H1 (cell line): ENCODE measurements around the gene NIPAL1. TPM values are rescaled to one million over a fixed set of nuclear protein-coding genes. Genes with fewer than 3 reads are reported as not detected.

Experiments used
- CTCF ChIA-PET: fragments of 300-600 bp; sonication (Branson Sonifier 250); formaldehyde crosslinking; loops from one replicate; lab custom pipeline; 2021; ENCODE audit not compliant: partially characterized antibody; lab: Charles Lee
- POLR2A ChIA-PET: fragments of 300-600 bp; sonication (Branson Sonifier 250); formaldehyde crosslinking; loops from one replicate; lab custom pipeline; 2021; ENCODE audit warnings: inconsistent platforms; ENCODE audit not compliant: partially characterized antibody; lab: Charles Lee
- DNase-seq, 2 experiments: peaks; one replicate each; pipeline versions ENCODE4 v3.0.0 to v3.0.0-alpha.2; 2010 to 2022; ENCODE audit warnings: low spot score in 2 of 2, low read depth in 1 of 2, mixed read lengths in 1 of 2
- FAIRE-seq: peaks from 2 replicates; lab custom pipeline; 2011; peaks lifted over from hg19 to GRCh38; lab: Jason Lieb, UNC
- H2AFZ ChIP-seq: 2 replicates; pipeline ENCODE4 v1.8.1; 2012; ENCODE audit warnings: low read length, inconsistent platforms
- H2AK5ac ChIP-seq: 2 replicates; pipeline ENCODE4 v1.6.1; 2013; ENCODE audit warnings: low read depth, low read length
- H2BK120ac ChIP-seq: replicated peaks from 2 replicates; pipeline ENCODE3; 2013; ENCODE audit warnings: low read depth, low read length, inconsistent platforms
- H2BK12ac ChIP-seq: 2 replicates; pipeline ENCODE4 v1.6.1; 2013; ENCODE audit warnings: low read depth, low read length
- H2BK15ac ChIP-seq: 2 replicates; pipeline ENCODE4 v1.6.1; 2013; ENCODE audit warnings: low read length
- H2BK20ac ChIP-seq: 2 replicates; pipeline ENCODE4 v1.6.1; 2013; ENCODE audit warnings: low read length
- H2BK5ac ChIP-seq: 2 replicates; pipeline ENCODE4 v1.6.1; 2013; ENCODE audit warnings: low read depth, low read length
- H3K14ac ChIP-seq: 2 replicates; pipeline ENCODE4 v1.6.1; 2013; ENCODE audit warnings: inconsistent platforms; ENCODE audit not compliant: insufficient read length
- H3K18ac ChIP-seq: 2 replicates; pipeline ENCODE4 v1.6.1; 2013; ENCODE audit warnings: low read length; ENCODE audit errors: extremely low read depth
- H3K23ac ChIP-seq: 2 replicates; pipeline ENCODE4 v1.6.1; 2013; ENCODE audit warnings: inconsistent platforms; ENCODE audit not compliant: insufficient read length
- H3K23me2 ChIP-seq: 2 replicates; pipeline ENCODE4 v1.6.1; 2013; ENCODE audit warnings: low read depth, low read length
- H3K27ac ChIP-seq: 2 replicates; pipeline ENCODE4 v1.6.1; 2011; ENCODE audit warnings: low read depth, low read length, inconsistent platforms
- H3K27me3 ChIP-seq, 4 experiments: replicated peaks in 1 of 4; 1 replicate in 1 of 4; 2 replicates in 3 of 4; pipeline versions ENCODE4 v1.6.1 to v1.8.1; 2011 to 2013; ENCODE audit warnings: low read length in 3 of 4, mild to moderate bottlenecking in 3 of 4, inconsistent platforms in 2 of 4, mixed read lengths in 2 of 4, moderate library complexity in 1 of 4; ENCODE audit not compliant: control insufficient read depth in 3 of 4, insufficient read depth in 3 of 4; ENCODE audit errors: extremely low read depth in 1 of 4
- H3K36me3 ChIP-seq, 4 experiments: 2 replicates each; pipeline versions ENCODE4 v1.6.1 to v1.8.1; 2011 to 2013; ENCODE audit warnings: mild to moderate bottlenecking in 4 of 4, low read length in 3 of 4, moderate library complexity in 2 of 4, control low read depth in 1 of 4, inconsistent platforms in 1 of 4; ENCODE audit not compliant: insufficient read depth in 4 of 4, control insufficient read depth in 2 of 4
- H3K4ac ChIP-seq: replicated peaks from 2 replicates; pipeline ENCODE3; 2013; ENCODE audit warnings: low read length, low read depth, mixed read lengths, inconsistent platforms; ENCODE audit not compliant: insufficient read length
- H3K4me1 ChIP-seq, 4 experiments: replicated peaks in 1 of 4; 1 replicate in 1 of 4; 2 replicates in 3 of 4; pipeline versions ENCODE4 v1.6.1 to v1.8.1; 2011 to 2013; ENCODE audit warnings: low read length in 3 of 4, inconsistent platforms in 2 of 4, mixed read lengths in 1 of 4; ENCODE audit not compliant: insufficient read depth in 4 of 4, control insufficient read depth in 3 of 4
- H3K4me2 ChIP-seq, 2 experiments: 2 replicates each; pipeline versions ENCODE4 v1.6.1 to v1.8.1; 2011 to 2013; ENCODE audit warnings: low read depth in 2 of 2, low read length in 2 of 2, control low read depth in 1 of 2, inconsistent platforms in 1 of 2, mild to moderate bottlenecking in 1 of 2; ENCODE audit not compliant: insufficient read depth in 1 of 2
- H3K4me3 ChIP-seq, 4 experiments: fragments of 200-600, 300-600 bp in 1 of 4; sonication (generic), shearing (Covaris generic), sonication (Bioruptor Twin) in 1 of 4; 2 replicates each; pipeline versions ENCODE4 v1.5.1 to v1.8.1; 2011 to 2016; ENCODE audit warnings: low read length in 4 of 4, low read depth in 3 of 4, control low read depth in 2 of 4, inconsistent platforms in 2 of 4, mild to moderate bottlenecking in 2 of 4, mixed read lengths in 1 of 4, moderate library complexity in 1 of 4; ENCODE audit not compliant: insufficient read depth in 2 of 4; ENCODE audit errors: extremely low read depth in 1 of 4
- H3K56ac ChIP-seq: replicated peaks from 2 replicates; pipeline ENCODE3; 2013; ENCODE audit warnings: low read depth, mild to moderate bottlenecking, mixed read lengths, low read length, inconsistent platforms; ENCODE audit not compliant: insufficient read length
- H3K79me1 ChIP-seq: 2 replicates; pipeline ENCODE4 v1.6.1; 2013; ENCODE audit warnings: low read depth, low read length, control low read depth
- H3K79me2 ChIP-seq, 2 experiments: 2 replicates each; pipeline versions ENCODE4 v1.6.1 to v1.8.1; 2012 to 2013; ENCODE audit warnings: low read length in 2 of 2, mild to moderate bottlenecking in 2 of 2, inconsistent platforms in 1 of 2; ENCODE audit not compliant: insufficient read depth in 2 of 2, control insufficient read depth in 1 of 2
- H3K9ac ChIP-seq, 4 experiments: replicated peaks in 1 of 4; 1 replicate in 1 of 4; 2 replicates in 3 of 4; pipeline versions ENCODE4 v1.6.1 to v1.8.1; 2011 to 2013; ENCODE audit warnings: low read depth in 3 of 4, low read length in 3 of 4, control low read depth in 2 of 4, mild to moderate bottlenecking in 2 of 4, moderate library complexity in 2 of 4, inconsistent platforms in 1 of 4; ENCODE audit errors: extremely low read depth in 1 of 4
- H3K9me3 ChIP-seq, 2 experiments: 2 replicates each; pipeline versions ENCODE4 v1.6.1 to v1.8.1; 2012 to 2013; ENCODE audit warnings: mild to moderate bottlenecking in 2 of 2, moderate library complexity in 2 of 2, control low read depth in 1 of 2, inconsistent platforms in 1 of 2, low read depth in 1 of 2, low read length in 1 of 2, mixed read lengths in 1 of 2; ENCODE audit not compliant: insufficient read depth in 2 of 2
- H4K20me1 ChIP-seq, 2 experiments: replicated peaks in 1 of 2; 2 replicates each; pipeline versions ENCODE3 to v1.8.1; 2011 to 2013; ENCODE audit warnings: inconsistent platforms in 2 of 2, low read length in 2 of 2, mild to moderate bottlenecking in 1 of 2; ENCODE audit not compliant: insufficient read depth in 2 of 2, control insufficient read depth in 1 of 2
- H4K5ac ChIP-seq: 2 replicates; pipeline ENCODE4 v1.6.1; 2013; ENCODE audit warnings: low read length, low read depth, mixed read lengths, inconsistent platforms; ENCODE audit not compliant: insufficient read length
- H4K8ac ChIP-seq: 2 replicates; pipeline ENCODE4 v1.8.0; 2013; ENCODE audit warnings: mild to moderate bottlenecking, moderate library complexity, low read length, inconsistent platforms; ENCODE audit not compliant: insufficient read depth; ENCODE audit errors: extremely low read depth
- H4K91ac ChIP-seq: replicated peaks from 2 replicates; pipeline ENCODE3; 2013; ENCODE audit warnings: low read length, mixed read lengths, inconsistent platforms; ENCODE audit not compliant: insufficient read length
- EZH2 ChIP-seq: fragments of 200-600 bp; sonication (generic); IDR thresholded peaks from 2 replicates; pipeline ENCODE4 v1.7.1; 2012; ENCODE audit warnings: low read depth, mild to moderate bottlenecking, moderate library complexity, low read length, inconsistent platforms; ENCODE audit not compliant: severe bottlenecking
- GTF2F1 ChIP-seq: IDR thresholded peaks from 2 replicates; pipeline ENCODE4 v1.6.1; 2012; ENCODE audit warnings: low read depth, low read length, improper control_type of control experiment, borderline replicate concordance
- NANOG ChIP-seq: IDR thresholded peaks from 2 replicates; pipeline ENCODE4 v1.6.1; 2011; ENCODE audit warnings: low read length, low read depth, mild to moderate bottlenecking, inconsistent platforms; ENCODE audit not compliant: insufficient read depth, poor library complexity, severe bottlenecking
- polyA plus RNA-seq, 7 experiments: library from polyadenylated mRNA; depleted of rRNA in 3 of 7; stranded (reverse) in 5 of 7; unstranded in 2 of 7; fragments of >200 nt in 5 of 7; fragments of 200-250 nt in 2 of 7; gene quantifications; 1 replicate in 5 of 7; 2 replicates in 1 of 7; 4 replicates in 1 of 7; pipeline versions ENCODE4 v1.2.1 to v1.2.3, GENCODE V29; 2011 to 2013; ENCODE audit warnings: missing spikeins in 2 of 7, mixed read lengths in 2 of 7
- total RNA-seq: library from RNA; stranded (reverse); fragmentation: NEBNext Ultra II Directional; extraction: Animal tissue kit (Norgen Biotek cat#: 25700); gene quantifications from 2 replicates; pipeline ENCODE4 v1.2.1, GENCODE V29; 2021

Gene NIPAL1
- total and polyA plus RNA-seq, 2 of the 8 experiments (the other 6 are each of a cell fraction or from before 2014, with no cell fraction given), result 1.4 to 4.9 TPM

- no peak overlapping the region for H4K91ac ChIP-seq
- no peak for TF ChIP-seq GTF2F1
- TF ChIP-seq EZH2, result no peak
- no peak for TF ChIP-seq NANOG
These were observed 23.0 kb downstream of the NIPAL1 start for GRCh38 chr4:48039561-48039960.

More at GRCh38 chr4:48039561-48039960, 23.0 kb downstream of the NIPAL1 start:
- Histone ChIP-seq H3K4me1 (no peaks in the 10 kb centered on the region; a peak in 1 of 7 replicates), H3K27ac (no peak overlapping the region), H3K27me3 (no peaks in the 10 kb centered on the region), H3K4me2 (no peak overlapping the region), H3K14ac (no peak overlapping the region), H3K23ac (no peak overlapping the region), H3K23me2 (no peaks in the 10 kb centered on the region), H2BK20ac (no peak overlapping the region), H4K8ac (no peak overlapping the region), H2BK120ac (no peak overlapping the region), H3K18ac (no peak overlapping the region), H3K4me3 (no peak overlapping the region), H3K79me1 (no peaks in the 10 kb centered on the region; the same call in 1 of the 2 replicates), H3K9me3 (no peaks in the 10 kb centered on the region), H3K79me2 (no peaks in the 10 kb centered on the region), H2BK5ac (no peak overlapping the region), H4K20me1 (no peaks in the 10 kb centered on the region), H3K56ac (no peak overlapping the region), H2BK12ac (no peak overlapping the region), H2BK15ac (no peak overlapping the region), H4K5ac (no peak overlapping the region), H2AK5ac (no peak overlapping the region), H3K36me3 (peaks cover 0 to 3% (median 0%) of the 10 kb centered on the region in 4 experiments; a peak in 1 of 8 replicates), H2AFZ (no peak overlapping the region), H3K9ac (no peak overlapping the region), H3K4ac (no peak overlapping the region)
- DNase-seq (no peak), FAIRE-seq (no peak)
- ChIA-PET POLR2A (no interaction called here), CTCF (interaction anchor here (1.4 kb wide), 1 partner anchor 15 kb away, joined by 5 read pairs; no protein-coding TSS in a partner anchor)
